ENCODE results near the gene ACOT11.

DNA sequence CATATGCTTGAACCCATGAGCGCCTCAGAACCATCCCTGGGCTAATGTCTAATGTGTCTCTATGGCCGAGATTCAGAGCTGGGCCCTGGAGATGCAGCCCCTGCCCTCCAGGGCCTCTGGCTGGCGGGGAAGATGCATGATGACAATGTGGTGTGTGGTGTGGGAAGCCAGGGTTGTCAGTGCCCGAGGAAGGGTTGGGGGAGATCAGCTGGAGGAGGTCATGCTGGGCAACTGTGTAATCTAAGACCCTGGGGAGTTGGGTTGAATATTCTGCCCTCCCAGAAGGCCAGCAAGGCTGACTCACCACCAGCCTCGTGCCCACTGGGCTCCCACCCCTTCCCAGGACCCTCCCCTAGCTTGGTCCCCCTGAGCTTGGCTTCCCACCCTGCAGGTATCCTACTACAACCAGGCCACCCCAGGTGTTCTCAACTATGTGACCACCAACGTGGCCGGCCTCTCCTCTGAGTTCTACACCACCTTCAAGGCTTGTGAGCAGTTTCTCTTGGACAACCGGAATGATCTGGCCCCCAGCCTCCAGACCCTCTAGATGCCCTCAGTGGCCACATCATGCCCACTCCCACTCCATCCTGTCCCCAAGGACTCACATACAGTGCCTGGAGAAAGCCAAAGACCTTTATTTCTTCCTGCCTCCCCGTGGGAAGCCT, 60.7 kb downstream of the ACOT11 start:
- TF ChIP-seq, protein P1, sequence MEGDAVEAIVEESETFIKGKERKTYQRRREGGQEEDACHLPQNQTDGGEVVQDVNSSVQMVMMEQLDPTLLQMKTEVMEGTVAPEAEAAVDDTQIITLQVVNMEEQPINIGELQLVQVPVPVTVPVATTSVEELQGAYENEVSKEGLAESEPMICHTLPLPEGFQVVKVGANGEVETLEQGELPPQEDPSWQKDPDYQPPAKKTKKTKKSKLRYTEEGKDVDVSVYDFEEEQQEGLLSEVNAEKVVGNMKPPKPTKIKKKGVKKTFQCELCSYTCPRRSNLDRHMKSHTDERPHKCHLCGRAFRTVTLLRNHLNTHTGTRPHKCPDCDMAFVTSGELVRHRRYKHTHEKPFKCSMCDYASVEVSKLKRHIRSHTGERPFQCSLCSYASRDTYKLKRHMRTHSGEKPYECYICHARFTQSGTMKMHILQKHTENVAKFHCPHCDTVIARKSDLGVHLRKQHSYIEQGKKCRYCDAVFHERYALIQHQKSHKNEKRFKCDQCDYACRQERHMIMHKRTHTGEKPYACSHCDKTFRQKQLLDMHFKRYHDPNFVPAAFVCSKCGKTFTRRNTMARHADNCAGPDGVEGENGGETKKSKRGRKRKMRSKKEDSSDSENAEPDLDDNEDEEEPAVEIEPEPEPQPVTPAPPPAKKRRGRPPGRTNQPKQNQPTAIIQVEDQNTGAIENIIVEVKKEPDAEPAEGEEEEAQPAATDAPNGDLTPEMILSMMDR (IDR thresholded peaks at IDR 0.05), result no peak
- TF ChIP-seq POLR2A (IDR thresholded peaks at IDR 0.05), result no peak
